SK-N-SH (cell line): ENCODE measurements around the gene MAGI2. TPM values are rescaled to one million over a fixed set of nuclear protein-coding genes. Genes with fewer than 3 reads are reported as not detected.

ENCODE experiments used
- CTCF ChIA-PET: fragments of 300-600, 350-600 bp; formaldehyde crosslinking; extraction: SDS; loops from one replicate; lab custom pipeline; 2021; lab: Yijun Ruan, JAX
- POLR2A ChIA-PET: fragments of 350-600 bp; sonication (Branson Sonifier 250); formaldehyde crosslinking; extraction: SDS; loops from one replicate; lab custom pipeline; 2020; ENCODE audit warnings: antibody characterized with exemption, inconsistent platforms; lab: Yijun Ruan, JAX
- DNase-seq: peaks from one replicate; pipeline ENCODE4 v3.0.0; 2012
- H2AFZ ChIP-seq: fragments of 200-600 bp; sonication (generic); 2 replicates; pipeline ENCODE4 v1.8.1; 2016; ENCODE audit warnings: antibody characterized with exemption, mild to moderate bottlenecking, low read depth
- H3F3A ChIP-seq: fragments of 200-600 bp; sonication (generic); replicated peaks from 2 replicates; pipeline ENCODE3; 2016; ENCODE audit warnings: antibody characterized with exemption, mild to moderate bottlenecking; ENCODE audit not compliant: insufficient read depth
- H3K27ac ChIP-seq, 2 experiments: fragments of 200-500 bp in 1 of 2; fragments of 200-600 bp in 1 of 2; sonication (Bioruptor generic) in 1 of 2; sonication (generic), shearing (Covaris generic) in 1 of 2; 2 replicates each; pipeline versions ENCODE4 v1.5.1 to v1.6.1; 2014 to 2016; ENCODE audit warnings: low read depth in 2 of 2, inconsistent platforms in 1 of 2, low read length in 1 of 2, mild to moderate bottlenecking in 1 of 2, mixed read lengths in 1 of 2
- H3K27me3 ChIP-seq: fragments of 200-600 bp; sonication (generic), shearing (Covaris generic); 2 replicates; pipeline ENCODE4 v1.6.1; 2016; ENCODE audit warnings: mixed run types; ENCODE audit not compliant: insufficient read depth
- H3K36me3 ChIP-seq, 2 experiments: fragments of 200-500 bp in 1 of 2; fragments of 200-600 bp in 1 of 2; sonication (Bioruptor generic) in 1 of 2; sonication (generic) in 1 of 2; replicated peaks in 1 of 2; 2 replicates each; pipeline versions ENCODE3 to v1.5.1; 2014 to 2016; ENCODE audit warnings: low read length in 1 of 2, mild to moderate bottlenecking in 1 of 2; ENCODE audit not compliant: insufficient read depth in 2 of 2, control insufficient read depth in 1 of 2
- H3K4me1 ChIP-seq, 2 experiments: fragments of 200-500 bp in 1 of 2; fragments of 200-600 bp in 1 of 2; sonication (Bioruptor generic) in 1 of 2; sonication (generic), shearing (Covaris generic) in 1 of 2; 2 replicates each; pipeline versions ENCODE4 v1.5.1 to v1.6.1; 2014 to 2016; ENCODE audit warnings: low read depth in 1 of 2, low read length in 1 of 2, mixed run types in 1 of 2; ENCODE audit not compliant: insufficient read depth in 2 of 2, control insufficient read depth in 1 of 2
- H3K4me2 ChIP-seq: fragments of 200-600 bp; sonication (generic), shearing (Covaris generic); 2 replicates; pipeline ENCODE4 v1.6.1; 2017; ENCODE audit warnings: mixed run types
- H3K4me3 ChIP-seq, 2 experiments: fragments of 200-500 bp in 1 of 2; fragments of 200-600 bp in 1 of 2; sonication (Bioruptor generic) in 1 of 2; sonication (generic), shearing (Covaris generic) in 1 of 2; 2 replicates each; pipeline versions ENCODE4 v1.5.1 to v1.8.1; 2014 to 2016; ENCODE audit warnings: low read depth in 2 of 2, inconsistent platforms in 1 of 2, low read length in 1 of 2, mild to moderate bottlenecking in 1 of 2, mixed read lengths in 1 of 2, moderate library complexity in 1 of 2
- H3K79me2 ChIP-seq: fragments of 200-600 bp; sonication (generic); 2 replicates; pipeline ENCODE4 v1.8.1; 2017; ENCODE audit warnings: mild to moderate bottlenecking; ENCODE audit not compliant: insufficient read depth
- H3K9ac ChIP-seq: fragments of 200-600 bp; sonication (generic); 2 replicates; pipeline ENCODE4 v1.6.1; 2017; ENCODE audit warnings: mixed run types
- H3K9me2 ChIP-seq: fragments of 200-600 bp; sonication (generic); 2 replicates; pipeline ENCODE4 v1.6.1; 2017; ENCODE audit warnings: mixed run types
- H3K9me3 ChIP-seq: fragments of 200-600 bp; sonication (generic); 2 replicates; pipeline ENCODE4 v1.6.1; 2017; ENCODE audit warnings: mixed run types, mild to moderate bottlenecking, moderate library complexity
- H4K20me1 ChIP-seq: fragments of 200-600 bp; sonication (generic); 2 replicates; pipeline ENCODE4 v1.6.1; 2017; ENCODE audit warnings: mild to moderate bottlenecking, mixed run types; ENCODE audit not compliant: insufficient read depth
- CTCF ChIP-seq: fragments of 200-600 bp; sonication (generic); IDR thresholded peaks from 2 replicates; pipeline ENCODE4 v1.6.1; 2017; ENCODE audit warnings: antibody characterized with exemption, mild to moderate bottlenecking, moderate library complexity
- ELF1 ChIP-seq: IDR thresholded peaks from 2 replicates; pipeline ENCODE4 v1.4.0; 2012
- EZH2phosphoT487 ChIP-seq: fragments of 200-600 bp; sonication (generic); IDR thresholded peaks from 2 replicates; pipeline ENCODE4 v1.6.1; 2017; ENCODE audit warnings: low read depth, mixed run types, mild to moderate bottlenecking, antibody characterized with exemption, moderate library complexity, borderline replicate concordance
- FOXM1 ChIP-seq: IDR thresholded peaks from 2 replicates; pipeline ENCODE4 v1.4.0; 2012; ENCODE audit warnings: low read depth, mild to moderate bottlenecking
- JUND ChIP-seq: IDR thresholded peaks from 2 replicates; pipeline ENCODE4 v1.4.0; 2012
- MAX ChIP-seq: IDR thresholded peaks from 2 replicates; pipeline ENCODE4 v1.4.0; 2012; ENCODE audit warnings: low read depth
- PBX3 ChIP-seq: IDR thresholded peaks from 2 replicates; pipeline ENCODE4; 2012
- POLR2AphosphoS5 ChIP-seq: IDR thresholded peaks from 2 replicates; pipeline ENCODE4 v1.6.1; 2012; ENCODE audit warnings: low read depth, low read length
- RAD21 ChIP-seq: IDR thresholded peaks from 2 replicates; pipeline ENCODE4 v1.6.1; 2012; ENCODE audit warnings: mild to moderate bottlenecking, low read length
- RCOR1 ChIP-seq: fragments of 150-350 bp; IDR thresholded peaks from 2 replicates; pipeline ENCODE4 v1.6.1; 2017; ENCODE audit warnings: antibody characterized with exemption, low read length
- REST ChIP-seq: IDR thresholded peaks from 2 replicates; pipeline ENCODE4 v1.6.1; 2012; ENCODE audit warnings: mild to moderate bottlenecking, low read depth, low read length, moderate library complexity
- TAF1 ChIP-seq: IDR thresholded peaks from 2 replicates; pipeline ENCODE4 v1.6.1; 2012; ENCODE audit warnings: low read depth, mild to moderate bottlenecking, low read length, moderate library complexity, borderline replicate concordance
- USF1 ChIP-seq: IDR thresholded peaks from 2 replicates; pipeline ENCODE4 v1.4.0; 2012; ENCODE audit warnings: low read depth, borderline replicate concordance
- WGBS: methylation state at CpG from one replicate; pipeline ENCODE4 v1.1.6; 2017; ENCODE audit warnings: low lambda C conversion rate; 5-methylcytosine and 5-hydroxymethylcytosine counted together
- polyA plus RNA-seq, 3 experiments: library from polyadenylated mRNA; depleted of rRNA; stranded (reverse); fragments of >200 nt; gene quantifications; 2 replicates each; pipeline ENCODE4 v1.2.3, GENCODE V29; 2012

Gene MAGI2
- polyA plus RNA-seq, 1 of the 3 experiments (the other 2 are of a cell fraction), result 1.1 TPM

- Histone ChIP-seq H3K9me2 (no peaks in the 10 kb centered on the region), H3K27ac (no peak overlapping the region), H4K20me1 (no peaks in the 10 kb centered on the region), H3K9ac (no peak overlapping the region), H3K4me2 (no peak overlapping the region), H2AFZ (no peak overlapping the region), H3K79me2 (no peaks in the 10 kb centered on the region), H3K4me1 (no peaks in the 10 kb centered on the region; a peak in 1 of 4 replicates), H3K36me3 (no peaks in the 10 kb centered on the region), H3F3A (no peaks in the 10 kb centered on the region), H3K27me3 (no peaks in the 10 kb centered on the region), H3K4me3 (no peak overlapping the region), H3K9me3 (no peaks in the 10 kb centered on the region; the same call in 1 of the 2 replicates)
- WGBS, result 60% methylated on average over 1 of the region's 2 CpGs
- TF ChIP-seq TAF1 (no peak), CTCF (no peak), RAD21 (no peak), REST (no peak), FOXM1 (no peak), MAX (no peak), EZH2phosphoT487 (no peak), PBX3 (no peak), RCOR1 (no peak), ELF1 (no peak), USF1 (no peak), JUND (no peak), POLR2AphosphoS5 (no peak)
- DNase-seq, result no peak
- POLR2A ChIA-PET, result no interaction called here
- CTCF ChIA-PET, result interaction anchor here (1.2 kb wide), 1 partner anchor 56 kb away, joined by 5 read pairs; no protein-coding TSS in a partner anchor
Measured at GRCh38 chr7:79353720-79354468, 99.6 kb downstream of the MAGI2 start.
